Endodermal cell (in vitro differentiated cells): Measurements from ENCODE around the gene FUT8. TPM values are rescaled to one million over a fixed set of nuclear protein-coding genes. Genes with fewer than 3 reads are reported as not detected.

Experiments used
- DNase-seq: peaks from one replicate; pipeline ENCODE4 v3.0.0-alpha.2; 2017
- H3K27ac ChIP-seq: 2 replicates; pipeline ENCODE4 v1.5.1; 2013; ENCODE audit warnings: mild to moderate bottlenecking, low read depth, low read length, moderate library complexity
- H3K27me3 ChIP-seq: 2 replicates; pipeline ENCODE4 v1.6.1; 2013; ENCODE audit warnings: mild to moderate bottlenecking, low read length, moderate library complexity; ENCODE audit not compliant: insufficient read depth, control insufficient read depth, poor library complexity, severe bottlenecking
- H3K36me3 ChIP-seq: 2 replicates; pipeline ENCODE4 v1.7.0; 2013; ENCODE audit warnings: mild to moderate bottlenecking, low read length, moderate library complexity; ENCODE audit not compliant: control insufficient read depth, insufficient read depth
- H3K4me1 ChIP-seq: one replicate; pipeline ENCODE4 v1.7.0; 2013; ENCODE audit warnings: low read length; ENCODE audit not compliant: control insufficient read depth, insufficient read depth
- H3K4me3 ChIP-seq: 2 replicates; pipeline ENCODE4 v1.5.1; 2013; ENCODE audit warnings: mild to moderate bottlenecking, low read length, moderate library complexity
- H3K9ac ChIP-seq: 2 replicates; pipeline ENCODE4 v1.6.1; 2013; ENCODE audit warnings: mild to moderate bottlenecking, low read length, moderate library complexity; ENCODE audit not compliant: poor library complexity, severe bottlenecking; ENCODE audit errors: extremely low read depth
- H3K9me3 ChIP-seq: 2 replicates; pipeline ENCODE4 v1.6.1; 2013; ENCODE audit warnings: mild to moderate bottlenecking, low read length, moderate library complexity; ENCODE audit not compliant: control insufficient read depth
- H3K27ac Mint-ChIP-seq: 2 replicates; pipeline ENCODE4 v1.8.0; 2020; ENCODE audit warnings: mixed read lengths
- H3K27me3 Mint-ChIP-seq: 2 replicates; pipeline ENCODE4 v1.8.0; 2021; ENCODE audit warnings: mild to moderate bottlenecking, mixed read lengths; ENCODE audit not compliant: insufficient read depth
- H3K36me3 Mint-ChIP-seq: 2 replicates; pipeline ENCODE4 v1.8.0; 2020; ENCODE audit warnings: low read depth, mixed read lengths
- H3K4me1 Mint-ChIP-seq: 2 replicates; pipeline ENCODE4 v1.8.0; 2020; ENCODE audit warnings: mixed read lengths
- H3K4me3 Mint-ChIP-seq: 2 replicates; pipeline ENCODE4 v1.8.0; 2020; ENCODE audit warnings: mild to moderate bottlenecking, moderate library complexity, mixed read lengths
- H3K9me3 Mint-ChIP-seq: 2 replicates; pipeline ENCODE4 v1.8.0; 2020; ENCODE audit warnings: mild to moderate bottlenecking, mixed read lengths
- CTCF ChIP-seq: fragments of 200-600 bp; sonication (generic); conservative IDR thresholded peaks from 2 replicates; pipeline ENCODE4 v1.5.0; 2021; ENCODE audit warnings: antibody characterized with exemption, mild to moderate bottlenecking
- WGBS, 2 experiments: methylation state at CpG; one replicate each; pipeline versions ENCODE4 v1.1.5 to v1.1.7; 2013; ENCODE audit warnings: missing lambda C conversion rate in 2 of 2, mixed read lengths in 1 of 2; ENCODE audit not compliant: insufficient coverage in 1 of 2, insufficient read length in 1 of 2; 5-methylcytosine and 5-hydroxymethylcytosine counted together
- total RNA-seq, 2 donors: library from RNA; stranded (reverse); fragmentation: NEBNext Ultra II Directional in 1 of 2; extraction: Animal tissue kit (Norgen Biotek cat#: 25700) in 1 of 2; gene quantifications; 2 replicates in 1 of 2; 3 replicates in 1 of 2; pipeline ENCODE4 v1.2.1, GENCODE V29; 2021

FUT8 gene
- total RNA-seq, 2 donors from 2014 or later, result 63.9 to 76.9 TPM

GRCh38 chr14:65410640-65411039, 1.9 kb upstream of the FUT8 start:
- WGBS, 2 experiments, result 100% methylated on average over 1 of the region's 2 CpGs
- H3K27ac Mint-ChIP-seq, result no peak overlapping the region
- H3K4me3 Mint-ChIP-seq, result no peak overlapping the region
- no peak overlapping the region for H3K9ac ChIP-seq
- DNase-seq, result no peak
- peaks cover 7% of the 10 kb centered on the region for H3K27me3 Mint-ChIP-seq
- no peaks in the 10 kb centered on the region for H3K36me3 Mint-ChIP-seq
- no peaks in the 10 kb centered on the region for H3K27me3 ChIP-seq
- no peak overlapping the region for H3K27ac ChIP-seq
- H3K36me3 ChIP-seq, result no peaks in the 10 kb centered on the region
- no peaks in the 10 kb centered on the region for H3K4me1 ChIP-seq
- no peaks in the 10 kb centered on the region for H3K9me3 ChIP-seq
- peaks cover 16% of the 10 kb centered on the region for H3K4me1 Mint-ChIP-seq
- no peak overlapping the region for H3K4me3 ChIP-seq
- TF ChIP-seq CTCF, result no peak
- no peaks in the 10 kb centered on the region for H3K9me3 Mint-ChIP-seq

GRCh38 chr14:65411656-65412031, 886 bp upstream of the FUT8 start:
- Histone ChIP-seq H3K27me3 (no peaks in the 10 kb centered on the region), H3K36me3 (no peaks in the 10 kb centered on the region), H3K27ac (peak overlapping the region; percentile 93), H3K9ac (peak overlapping the region; percentile 86), H3K9me3 (no peaks in the 10 kb centered on the region), H3K4me1 (no peaks in the 10 kb centered on the region), H3K4me3 (peak overlapping the region; percentile 90)
- H3K9me3 Mint-ChIP-seq, result no peaks in the 10 kb centered on the region
- H3K4me1 Mint-ChIP-seq, result peaks cover 16% of the 10 kb centered on the region
- peak; percentile 97 for DNase-seq
- H3K4me3 Mint-ChIP-seq, result peak overlapping the region; percentile 93
- 1% methylated on average over 21 to 31 of the region's 31 CpGs for WGBS, 2 experiments
- no peaks in the 10 kb centered on the region for H3K36me3 Mint-ChIP-seq
- H3K27me3 Mint-ChIP-seq, result peaks cover 7% of the 10 kb centered on the region
- TF ChIP-seq CTCF, result no peak
- H3K27ac Mint-ChIP-seq, result peak overlapping the region; percentile 97

- WGBS, 2 experiments, result 0 to 1% methylated on average over 17 to 82 of the region's 87 CpGs
- H3K9me3 ChIP-seq, result no peaks in the 10 kb centered on the region
- no peaks in the 10 kb centered on the region for H3K27me3 ChIP-seq
- Mint-ChIP-seq H3K27me3 (peaks cover 7% of the 10 kb centered on the region), H3K27ac (peak overlapping the region; percentile 83), H3K4me3 (peak overlapping the region; percentile 93), H3K9me3 (no peaks in the 10 kb centered on the region), H3K4me1 (peaks cover 16% of the 10 kb centered on the region), H3K36me3 (no peaks in the 10 kb centered on the region)
- H3K9ac ChIP-seq, result peak overlapping the region; percentile 51
- H3K4me3 ChIP-seq, result peak overlapping the region; percentile 98
- DNase-seq, result peak; percentile 82
- H3K27ac ChIP-seq, result peak overlapping the region; percentile 78
- no peaks in the 10 kb centered on the region for H3K4me1 ChIP-seq
- H3K36me3 ChIP-seq, result no peaks in the 10 kb centered on the region
- TF ChIP-seq CTCF, result no peak
These were observed 567 bp downstream of the FUT8 start for GRCh38 chr14:65412856-65413738.
